Prostate gland (tissue), 2 donors: ENCODE measurements around the gene ATP6V1F.

Experiments
- CTCF ChIP-seq, 4 experiments: fragments of 200-600 bp in 2 of 4; fragments of 450-650 bp in 2 of 4; sonication (generic) in 2 of 4; IDR thresholded peaks; 1 replicate in 3 of 4; 2 replicates in 1 of 4; pipeline ENCODE4 v1.5.1; 2016 to 2019; ENCODE audit warnings: antibody characterized with exemption in 4 of 4, mild to moderate bottlenecking in 2 of 4, moderate library complexity in 2 of 4
- POLR2A ChIP-seq: fragments of 450-650 bp; IDR thresholded peaks from one replicate; pipeline ENCODE4 v1.6.1; 2016; ENCODE audit warnings: antibody characterized with exemption, mild to moderate bottlenecking
- POLR2AphosphoS5 ChIP-seq: sonication (generic); formaldehyde crosslinking; IDR thresholded peaks from one replicate; pipeline ENCODE4 v1.6.1; 2017; ENCODE audit warnings: antibody characterized with exemption

GRCh38 chr7:128893251-128894100 lies 30.8 kb downstream of the ATP6V1F start:
- TF ChIP-seq POLR2A: no peak
- TF ChIP-seq CTCF (IDR thresholded peaks at IDR 0.05): no peak
- no peak for TF ChIP-seq POLR2AphosphoS5
